SK-N-SH treated with all-trans-retinoic acid at 6 μM for 48 hours (cell line): ENCODE measurements around the gene ZMYND8.

Experiments used
- ATAC-seq: fragments of 200-7000 bp; cut with Tn5 transposase; 3 replicates; pipeline ENCODE4 v1.9.1; 2020; ENCODE audit warnings: mild to moderate bottlenecking, moderate library complexity
- BACH2 ChIP-seq: fragments of 250-450 bp; sonication (Bioruptor Pico); IDR thresholded peaks from 2 replicates; pipeline ENCODE4 v1.9.0; 2021; ENCODE audit warnings: mild to moderate bottlenecking, borderline replicate concordance
- CREB5 ChIP-seq: fragments of 250-450 bp; sonication (Bioruptor Pico); IDR thresholded peaks from 2 replicates; pipeline ENCODE4 v1.5.1; 2020; ENCODE audit warnings: low read depth, mild to moderate bottlenecking, moderate library complexity
- CSDC2 ChIP-seq: fragments of 250-450 bp; sonication (Bioruptor Pico); IDR thresholded peaks from 2 replicates; pipeline ENCODE4 v1.5.0; 2020; ENCODE audit warnings: mild to moderate bottlenecking, moderate library complexity
- ESRRG ChIP-seq: fragments of 250-450 bp; sonication (Bioruptor Pico); IDR thresholded peaks from 2 replicates; pipeline ENCODE4 v1.6.1; 2021; ENCODE audit warnings: mild to moderate bottlenecking
- GLIS3 ChIP-seq: fragments of 250-450 bp; sonication (Bioruptor Pico); IDR thresholded peaks from 2 replicates; pipeline ENCODE4 v1.5.0; 2020; ENCODE audit warnings: mild to moderate bottlenecking, moderate library complexity
- ISL1 ChIP-seq: fragments of 250-450 bp; sonication (Bioruptor Pico); IDR thresholded peaks from 2 replicates; pipeline ENCODE4 v2.1.2; 2022; ENCODE audit warnings: mild to moderate bottlenecking, moderate library complexity
- OSR1 ChIP-seq: fragments of 250-450 bp; sonication (Bioruptor Pico); IDR thresholded peaks from 2 replicates; pipeline ENCODE4 v1.8.0; 2022; ENCODE audit warnings: moderate library complexity, mild to moderate bottlenecking, inconsistent platforms
- PPARA ChIP-seq: fragments of 250-450 bp; sonication (Bioruptor Pico); IDR thresholded peaks from 2 replicates; pipeline ENCODE4 v1.5.0; 2020; ENCODE audit warnings: mild to moderate bottlenecking, borderline replicate concordance
- RARB ChIP-seq: fragments of 250-450 bp; sonication (Bioruptor Pico); IDR thresholded peaks from 2 replicates; pipeline ENCODE4 v1.8.0; 2021; ENCODE audit warnings: mild to moderate bottlenecking, moderate library complexity
- SNAI2 ChIP-seq: fragments of 250-450 bp; sonication (Bioruptor Pico); IDR thresholded peaks from 2 replicates; pipeline ENCODE4 v1.5.0; 2020; ENCODE audit warnings: mild to moderate bottlenecking, moderate library complexity
- TCF4 ChIP-seq: fragments of 250-450 bp; sonication (Bioruptor Pico); IDR thresholded peaks from 2 replicates; pipeline ENCODE4 v1.8.0; 2021; ENCODE audit warnings: mild to moderate bottlenecking, moderate library complexity, borderline replicate concordance
- TOX ChIP-seq: fragments of 250-450 bp; sonication (Bioruptor Pico); IDR thresholded peaks from 2 replicates; pipeline ENCODE4 v1.8.0; 2021; ENCODE audit warnings: mild to moderate bottlenecking, moderate library complexity, borderline replicate concordance
- ZC3H10 ChIP-seq: fragments of 250-450 bp; sonication (Bioruptor Pico); IDR thresholded peaks from 2 replicates; pipeline ENCODE4 v1.5.1; 2021; ENCODE audit warnings: mild to moderate bottlenecking, moderate library complexity
- ZFP3 ChIP-seq: fragments of 250-450 bp; sonication (Bioruptor Pico); IDR thresholded peaks from 2 replicates; pipeline ENCODE4 v1.5.0; 2020; ENCODE audit warnings: mild to moderate bottlenecking, moderate library complexity
- ZFP30 ChIP-seq: fragments of 450-650 bp; formaldehyde crosslinking; IDR thresholded peaks from 2 replicates; pipeline ENCODE4 v1.5.0; 2022; ENCODE audit warnings: mild to moderate bottlenecking, moderate library complexity
- ZNF565 ChIP-seq: fragments of 450-650 bp; formaldehyde crosslinking; conservative IDR thresholded peaks from 2 replicates; pipeline ENCODE4 v1.5.0; 2020; ENCODE audit warnings: low read depth, mild to moderate bottlenecking, moderate library complexity
- ZNF70 ChIP-seq: fragments of 450-650 bp; formaldehyde crosslinking; IDR thresholded peaks from 2 replicates; pipeline ENCODE4 v1.5.0; 2020; ENCODE audit warnings: mild to moderate bottlenecking, moderate library complexity
- ZNF8 ChIP-seq: fragments of 450-650 bp; formaldehyde crosslinking; IDR thresholded peaks from 2 replicates; pipeline ENCODE4 v1.5.0; 2020; ENCODE audit warnings: mild to moderate bottlenecking, moderate library complexity
- TF ChIP-seq, protein P1 (sequence below): fragments of 250-450 bp; sonication (Bioruptor Pico); IDR thresholded peaks from 2 replicates; pipeline ENCODE4 v1.5.1; 2021; ENCODE audit warnings: mild to moderate bottlenecking, moderate library complexity
- TF ChIP-seq, protein P2 (sequence below): fragments of 250-450 bp; sonication (Bioruptor Pico); IDR thresholded peaks from 2 replicates; pipeline ENCODE4 v1.8.0; 2021; ENCODE audit warnings: low read depth, mild to moderate bottlenecking, moderate library complexity, borderline replicate concordance

ZMYND8 gene

GRCh38 chr20:47235853-47236638 is 120.5 kb downstream of the ZMYND8 start:
- no peak for ATAC-seq
- TF ChIP-seq SNAI2 (no peak), GLIS3 (CRISPR knock-in tag) (no peak), PPARA (no peak), TOX (CRISPR knock-in tag) (no peak), ZFP30 (CRISPR knock-in tag) (no peak)
- TF ChIP-seq, protein P1, sequence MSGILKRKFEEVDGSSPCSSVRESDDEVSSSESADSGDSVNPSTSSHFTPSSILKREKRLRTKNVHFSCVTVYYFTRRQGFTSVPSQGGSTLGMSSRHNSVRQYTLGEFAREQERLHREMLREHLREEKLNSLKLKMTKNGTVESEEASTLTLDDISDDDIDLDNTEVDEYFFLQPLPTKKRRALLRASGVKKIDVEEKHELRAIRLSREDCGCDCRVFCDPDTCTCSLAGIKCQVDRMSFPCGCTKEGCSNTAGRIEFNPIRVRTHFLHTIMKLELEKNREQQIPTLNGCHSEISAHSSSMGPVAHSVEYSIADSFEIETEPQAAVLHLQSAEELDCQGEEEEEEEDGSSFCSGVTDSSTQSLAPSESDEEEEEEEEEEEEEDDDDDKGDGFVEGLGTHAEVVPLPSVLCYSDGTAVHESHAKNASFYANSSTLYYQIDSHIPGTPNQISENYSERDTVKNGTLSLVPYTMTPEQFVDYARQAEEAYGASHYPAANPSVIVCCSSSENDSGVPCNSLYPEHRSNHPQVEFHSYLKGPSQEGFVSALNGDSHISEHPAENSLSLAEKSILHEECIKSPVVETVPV = no peak

DNA sequence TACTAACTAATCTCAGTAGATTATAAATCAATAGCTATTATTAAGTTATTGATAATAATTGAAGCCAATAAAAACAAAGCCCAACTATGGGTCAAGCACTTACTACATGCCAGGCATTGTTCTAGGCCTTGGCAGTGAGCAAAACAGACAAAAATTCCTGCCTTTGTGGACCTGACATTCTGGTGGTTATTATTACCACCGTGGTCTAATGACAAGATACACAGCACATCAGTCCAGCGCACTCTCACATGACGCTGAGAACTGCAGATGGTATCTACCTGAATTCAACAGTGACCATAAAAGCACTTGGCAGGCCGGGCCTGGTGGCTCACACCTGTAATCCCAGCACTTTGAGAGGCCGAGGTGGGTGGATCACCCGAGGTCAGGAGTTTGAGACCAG is 121.4 kb downstream of the ZMYND8 start:
- ATAC-seq = no peak
- TF ChIP-seq ZNF70 (CRISPR knock-in tag) = no peak
- no peak for TF ChIP-seq ZC3H10 (CRISPR knock-in tag)
- TF ChIP-seq BACH2 = no peak
- no peak for TF ChIP-seq ESRRG
- TF ChIP-seq ZNF565 = no peak
- TF ChIP-seq OSR1 (CRISPR knock-in tag) = no peak
- TF ChIP-seq PPARA = no peak
- TF ChIP-seq ZNF8 (CRISPR knock-in tag) = no peak
- no peak for TF ChIP-seq ZFP3 (CRISPR knock-in tag)
- TF ChIP-seq, all 23 proteins: peak for 0

DNA sequence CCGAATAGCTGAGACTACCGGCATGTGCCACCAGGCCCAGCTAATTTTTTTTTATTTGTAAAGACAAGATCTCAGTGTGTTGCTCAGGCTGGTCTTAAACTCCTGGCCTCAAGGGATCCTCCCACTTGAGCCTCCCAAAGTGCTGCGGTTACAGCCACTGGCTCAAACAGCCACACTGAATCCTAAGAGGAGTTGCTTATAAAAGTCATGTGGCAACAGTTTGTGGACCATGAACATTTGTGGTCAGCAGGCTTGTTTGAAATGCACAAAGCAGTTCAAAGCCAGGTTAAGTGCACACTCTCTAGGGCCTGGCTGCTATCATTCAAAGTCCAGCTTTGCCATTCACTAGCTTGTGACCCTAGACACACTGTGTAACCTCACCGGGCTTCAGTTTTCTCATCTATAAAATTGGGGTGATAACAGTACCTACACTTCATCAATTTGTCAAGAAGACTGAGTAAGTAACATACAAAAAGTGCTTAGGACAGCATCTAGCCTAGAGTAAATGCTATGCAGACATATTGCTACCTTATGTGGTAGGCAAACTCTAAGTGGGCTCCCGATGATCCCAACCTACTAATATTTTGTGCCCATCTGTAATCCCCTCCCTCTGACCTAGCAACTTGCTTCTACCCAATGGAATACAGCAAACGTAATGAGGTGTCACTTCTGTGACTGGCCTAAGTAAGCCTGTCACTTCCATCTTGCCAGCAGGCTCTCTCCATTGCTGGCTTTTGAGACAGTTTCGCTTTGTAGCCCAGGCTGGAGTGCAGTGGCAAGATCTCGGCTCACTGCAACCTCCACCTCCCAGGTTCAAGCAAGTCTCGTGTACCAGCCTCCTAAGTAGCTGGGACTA is 122.9 kb downstream of the ZMYND8 start:
- no peak for TF ChIP-seq ZFP3 (CRISPR knock-in tag)
- peak; percentile 11; the same call in 2 of the 3 replicates for ATAC-seq

GRCh38 chr20:47232518-47232917 is 124.0 kb downstream of the ZMYND8 start:
- no peak for ATAC-seq
- TF ChIP-seq ZFP30 (CRISPR knock-in tag) (no peak), CSDC2 (CRISPR knock-in tag) (no peak), TCF4 (no peak), BACH2 (no peak), ESRRG (no peak), ZNF70 (CRISPR knock-in tag) (no peak), PPARA (no peak), ZNF565 (no peak), CREB5 (CRISPR knock-in tag) (no peak)
- TF ChIP-seq, protein P2, sequence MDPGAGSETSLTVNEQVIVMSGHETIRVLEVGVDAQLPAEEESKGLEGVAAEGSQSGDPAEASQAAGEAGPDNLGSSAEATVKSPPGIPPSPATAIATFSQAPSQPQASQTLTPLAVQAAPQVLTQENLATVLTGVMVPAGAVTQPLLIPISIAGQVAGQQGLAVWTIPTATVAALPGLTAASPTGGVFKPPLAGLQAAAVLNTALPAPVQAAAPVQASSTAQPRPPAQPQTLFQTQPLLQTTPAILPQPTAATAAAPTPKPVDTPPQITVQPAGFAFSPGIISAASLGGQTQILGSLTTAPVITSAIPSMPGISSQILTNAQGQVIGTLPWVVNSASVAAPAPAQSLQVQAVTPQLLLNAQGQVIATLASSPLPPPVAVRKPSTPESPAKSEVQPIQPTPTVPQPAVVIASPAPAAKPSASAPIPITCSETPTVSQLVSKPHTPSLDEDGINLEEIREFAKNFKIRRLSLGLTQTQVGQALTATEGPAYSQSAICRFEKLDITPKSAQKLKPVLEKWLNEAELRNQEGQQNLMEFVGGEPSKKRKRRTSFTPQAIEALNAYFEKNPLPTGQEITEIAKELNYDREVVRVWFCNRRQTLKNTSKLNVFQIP = no peak
- TF ChIP-seq, all 23 proteins: peak for 0

DNA sequence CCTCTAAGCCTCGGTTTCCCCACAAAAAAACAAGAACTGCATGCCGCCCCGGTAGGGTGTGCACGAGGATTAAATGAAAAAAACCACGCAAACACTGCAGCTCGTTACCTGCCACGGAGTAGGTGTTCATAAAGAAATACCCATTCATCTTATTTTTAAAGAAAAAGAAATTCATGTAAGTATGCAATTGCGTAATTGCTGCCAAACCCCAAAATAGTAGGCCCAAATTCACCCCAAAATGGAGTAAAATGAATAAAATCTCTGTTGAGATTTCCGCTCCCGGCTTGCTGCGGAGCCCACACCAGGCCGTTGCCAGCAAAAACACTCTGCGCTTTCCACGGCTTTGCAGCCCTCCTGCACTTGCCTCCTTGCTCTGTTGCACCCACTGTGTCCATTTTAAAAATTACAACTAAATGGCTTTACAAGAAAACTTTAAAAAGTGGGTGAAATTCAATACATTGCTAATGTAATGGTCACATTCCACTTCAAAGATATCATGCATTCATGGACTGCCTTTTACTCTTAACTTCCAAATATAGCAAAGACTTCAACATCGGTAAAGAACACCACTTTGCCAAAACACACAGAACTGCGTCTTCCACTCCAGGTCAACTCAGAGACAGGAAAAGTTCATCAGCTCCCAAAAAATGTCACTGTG is 125.0 kb downstream of the ZMYND8 start:
- peak; percentile 89 for ATAC-seq
- TF ChIP-seq ZNF70 (CRISPR knock-in tag) (no peak), TOX (CRISPR knock-in tag) (no peak), BACH2 (no peak), RARB (no peak), SNAI2 (no peak), ISL1 (CRISPR knock-in tag) (no peak)

- ATAC-seq = peak; percentile 18; the same call in 2 of the 3 replicates
- TF ChIP-seq ZNF565 = no peak
- TF ChIP-seq SNAI2 = no peak
- no peak for TF ChIP-seq ZC3H10 (CRISPR knock-in tag)
- TF ChIP-seq BACH2 = no peak
- TF ChIP-seq OSR1 (CRISPR knock-in tag) = no peak
- TF ChIP-seq PPARA = no peak
- no peak for TF ChIP-seq ZNF70 (CRISPR knock-in tag)
- TF ChIP-seq, protein P1 = no peak
- no peak for TF ChIP-seq ZNF8 (CRISPR knock-in tag)
- TF ChIP-seq, protein P2 = no peak
- TF ChIP-seq RARB = no peak
- TF ChIP-seq ISL1 (CRISPR knock-in tag) = no peak
- TF ChIP-seq CREB5 (CRISPR knock-in tag) = no peak
- no peak for TF ChIP-seq ZFP3 (CRISPR knock-in tag)
- no peak for TF ChIP-seq TCF4
These were observed 125.7 kb downstream of the ZMYND8 start for GRCh38 chr20:47230811-47231256.
